Neutrophil (primary cell): Measurements from ENCODE around the gene SORCS2.

Experiments used
- H3K27ac ChIP-seq: fragments of 200-600 bp; sonication (generic); 2 replicates; pipeline ENCODE4 v1.5.1; 2016; ENCODE audit warnings: mild to moderate bottlenecking, moderate library complexity
- H3K27me3 ChIP-seq: fragments of 200-600 bp; sonication (generic); 2 replicates; pipeline ENCODE4 v1.6.0; 2016; ENCODE audit warnings: mild to moderate bottlenecking
- H3K36me3 ChIP-seq: fragments of 200-600 bp; sonication (generic); 2 replicates; pipeline ENCODE4 v1.5.1; 2017
- H3K4me1 ChIP-seq, 2 experiments: fragments of 200-600 bp in 1 of 2; sonication (generic) in 1 of 2; 1 replicate in 1 of 2; 2 replicates in 1 of 2; pipeline versions ENCODE4 v1.5.1 to v1.6.1; 2013 to 2016; ENCODE audit warnings: low read depth in 1 of 2, low read length in 1 of 2, mild to moderate bottlenecking in 1 of 2, moderate library complexity in 1 of 2; ENCODE audit not compliant: control insufficient read depth in 1 of 2, insufficient read depth in 1 of 2
- H3K4me3 ChIP-seq, 2 experiments: fragments of 200-600 bp in 1 of 2; sonication (generic) in 1 of 2; 1 replicate in 1 of 2; 2 replicates in 1 of 2; pipeline ENCODE4 v1.5.1; 2013 to 2016; ENCODE audit warnings: low read depth in 1 of 2, low read length in 1 of 2, mild to moderate bottlenecking in 1 of 2, moderate library complexity in 1 of 2
- H3K9me3 ChIP-seq: fragments of 200-600 bp; sonication (generic); 2 replicates; pipeline ENCODE4 v1.5.1; 2016
- CTCF ChIP-seq: fragments of 200-600 bp; sonication (generic); IDR thresholded peaks from 2 replicates; pipeline ENCODE4 v1.5.1; 2016; ENCODE audit warnings: antibody characterized with exemption

SORCS2 gene

DNA sequence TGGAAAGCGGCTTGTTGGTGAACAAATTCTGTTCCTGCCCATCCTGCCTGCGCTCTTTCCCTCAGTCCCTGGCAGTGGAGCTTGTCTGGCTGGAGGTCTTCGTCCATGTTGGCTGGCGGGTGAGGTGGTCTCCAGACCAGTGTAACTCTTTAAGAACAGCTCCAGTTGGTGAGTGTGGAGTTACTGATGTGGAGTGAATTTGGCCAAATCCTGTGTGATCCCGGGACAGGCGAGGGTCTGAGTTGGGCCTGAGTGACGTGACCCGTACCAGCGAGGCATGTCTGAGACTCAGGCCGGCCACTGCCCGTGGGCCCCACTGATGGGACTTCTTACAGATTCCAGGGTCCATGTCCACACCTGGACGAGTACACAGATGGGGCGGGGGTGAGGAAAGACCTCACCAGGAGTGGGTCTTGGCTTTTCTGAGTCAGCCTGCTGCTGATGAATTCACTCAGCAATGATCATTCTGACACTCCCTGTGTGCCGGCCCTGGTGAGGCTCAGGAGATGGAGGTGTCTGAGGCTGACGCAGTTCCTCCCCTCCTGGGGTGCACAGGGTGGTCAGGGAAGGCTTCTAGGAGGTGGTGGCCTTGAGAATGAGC, 196.9 kb downstream of the SORCS2 start:
- no peaks in the 10 kb centered on the region for H3K27me3 ChIP-seq
- no peak overlapping the region for H3K4me3 ChIP-seq
- no peaks in the 10 kb centered on the region for H3K36me3 ChIP-seq
- H3K9me3 ChIP-seq = no peaks in the 10 kb centered on the region
- H3K4me1 ChIP-seq = no peaks in the 10 kb centered on the region
- H3K27ac ChIP-seq = no peak overlapping the region
- no peak for TF ChIP-seq CTCF

DNA sequence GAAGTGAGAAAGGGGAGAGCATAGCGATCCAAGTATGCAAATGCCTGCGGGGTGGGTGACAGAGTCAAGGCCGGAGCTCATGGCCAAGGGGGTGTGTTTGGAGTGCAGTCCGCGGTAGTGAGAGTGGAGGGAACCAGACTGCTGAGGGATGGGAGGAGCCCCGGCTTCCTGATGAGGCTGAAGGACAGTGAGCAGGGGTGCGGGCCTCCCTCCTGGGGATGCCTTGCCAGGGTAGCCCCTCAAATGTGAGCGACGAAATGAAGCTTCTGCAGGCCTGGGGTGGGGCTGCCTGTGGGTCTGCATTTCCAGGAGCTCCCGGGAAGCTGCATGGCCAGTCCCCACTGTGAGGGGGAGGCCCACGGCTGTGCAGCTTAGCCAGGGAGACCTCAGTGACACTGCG, 197.4 kb downstream of the SORCS2 start:
- Histone ChIP-seq H3K9me3 (no peaks in the 10 kb centered on the region), H3K27ac (no peak overlapping the region), H3K4me1 (no peaks in the 10 kb centered on the region), H3K36me3 (no peaks in the 10 kb centered on the region), H3K27me3 (no peaks in the 10 kb centered on the region), H3K4me3 (no peak overlapping the region)
- TF ChIP-seq CTCF = no peak

DNA sequence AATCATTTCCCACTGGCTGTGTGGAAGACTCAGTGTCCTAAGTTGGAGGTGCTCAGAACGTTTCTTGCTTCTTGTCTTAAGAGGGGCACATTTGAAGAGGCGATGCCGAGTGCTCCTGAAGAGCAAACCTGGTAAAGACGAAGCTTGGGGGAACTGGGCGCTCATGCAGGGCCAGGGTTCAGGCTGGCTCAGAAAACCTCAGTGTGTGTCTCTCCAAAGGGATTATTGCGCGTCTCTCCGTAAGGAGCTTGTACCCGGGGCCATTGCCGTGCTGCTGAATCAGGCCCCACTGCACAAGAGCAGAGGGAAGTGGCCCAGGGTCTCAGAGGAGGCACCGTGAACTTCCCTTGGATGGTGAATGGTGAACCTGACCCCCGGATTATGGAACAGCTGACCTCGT, 198.0 kb downstream of the SORCS2 start:
- no peaks in the 10 kb centered on the region for H3K36me3 ChIP-seq
- H3K27ac ChIP-seq = no peak overlapping the region
- no peaks in the 10 kb centered on the region for H3K4me1 ChIP-seq
- no peaks in the 10 kb centered on the region for H3K9me3 ChIP-seq
- TF ChIP-seq CTCF = no peak
- no peak overlapping the region for H3K4me3 ChIP-seq
- no peaks in the 10 kb centered on the region for H3K27me3 ChIP-seq

DNA sequence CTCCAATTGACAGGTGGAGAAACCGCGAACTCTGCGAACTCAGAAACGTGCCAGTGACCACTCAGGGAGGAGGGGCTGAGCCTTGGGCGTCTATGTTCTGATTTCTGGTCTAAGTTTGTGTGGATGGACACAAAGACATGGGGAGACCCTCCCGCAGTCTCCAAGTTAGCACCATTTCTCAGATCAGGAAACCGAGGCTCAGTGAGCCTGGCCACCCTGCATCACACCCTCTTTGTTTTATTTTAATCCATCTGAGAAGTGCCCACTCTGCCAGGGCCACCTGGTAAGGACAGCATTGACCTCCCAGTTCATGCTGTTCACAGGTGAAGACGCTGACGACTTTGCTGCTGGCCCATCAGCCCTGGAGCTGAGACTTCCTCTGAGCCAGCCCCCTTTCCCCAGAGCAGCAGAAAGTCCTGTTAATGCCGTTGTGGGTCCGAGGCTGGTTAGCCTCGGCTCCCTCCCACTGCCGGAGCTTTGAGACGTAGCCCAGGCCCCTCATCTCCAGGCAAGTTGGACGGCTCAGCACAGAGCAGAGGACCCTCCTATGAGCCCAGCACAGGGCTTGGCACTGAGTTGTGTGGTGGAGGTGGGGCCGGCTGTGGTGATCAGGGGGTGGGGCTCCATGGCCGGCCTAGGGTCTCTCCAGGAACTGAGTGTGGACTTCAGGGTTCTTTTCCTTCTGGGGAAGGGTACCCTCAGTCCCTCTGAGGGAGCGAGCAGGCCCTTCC, 198.7 kb downstream of the SORCS2 start:
- Histone ChIP-seq H3K9me3 (no peaks in the 10 kb centered on the region), H3K4me1 (no peaks in the 10 kb centered on the region), H3K36me3 (no peaks in the 10 kb centered on the region), H3K27me3 (no peaks in the 10 kb centered on the region), H3K27ac (no peak overlapping the region), H3K4me3 (no peak overlapping the region)
- TF ChIP-seq CTCF = no peak

- Histone ChIP-seq H3K4me3 (no peak overlapping the region), H3K9me3 (no peaks in the 10 kb centered on the region), H3K27me3 (peaks cover 6% of the 10 kb centered on the region), H3K36me3 (no peaks in the 10 kb centered on the region), H3K4me1 (no peaks in the 10 kb centered on the region), H3K27ac (no peak overlapping the region)
- TF ChIP-seq CTCF = no peak
These were observed 199.5 kb downstream of the SORCS2 start for GRCh38 chr4:7391637-7392437.
